Sigmoid colon (tissue), 4 donors: ENCODE results near the gene GNLY.

Source experiments
- EP300 ChIP-seq, 4 donors: sonication (generic); formaldehyde crosslinking; IDR thresholded peaks; one replicate each; pipeline ENCODE4 v1.6.1; 2017; ENCODE audit warnings: antibody characterized with exemption in 4 of 4
- POLR2A ChIP-seq, 2 donors: fragments of 450-650 bp; IDR thresholded peaks; one replicate each; pipeline ENCODE4 v1.6.1; 2016; ENCODE audit warnings: antibody characterized with exemption in 2 of 2, mild to moderate bottlenecking in 2 of 2, moderate library complexity in 2 of 2
- TF ChIP-seq, protein P1 (sequence below), 4 experiments: fragments of 450-650 bp in 3 of 4; fragments of 200-600 bp in 1 of 4; IDR thresholded peaks; one replicate each; pipeline ENCODE4 v1.5.1; 2016 to 2019; ENCODE audit warnings: antibody characterized with exemption in 4 of 4, mild to moderate bottlenecking in 3 of 4, moderate library complexity in 2 of 4

DNA sequence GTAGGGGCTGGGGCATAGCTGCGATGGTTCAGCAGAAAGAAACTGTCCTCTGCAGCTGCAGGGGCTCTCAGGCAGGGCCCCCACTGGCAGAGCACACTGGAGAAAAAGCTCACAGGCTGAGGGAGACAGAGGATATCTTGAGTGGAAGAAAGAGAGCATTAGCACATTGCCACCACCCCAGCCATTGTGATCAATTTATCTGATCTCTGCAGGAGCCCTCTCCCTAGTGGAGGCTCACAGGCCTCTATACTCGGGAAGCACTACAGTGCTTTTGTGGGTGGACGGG lies 25.4 kb upstream of the GNLY start:
- TF ChIP-seq, protein P1, sequence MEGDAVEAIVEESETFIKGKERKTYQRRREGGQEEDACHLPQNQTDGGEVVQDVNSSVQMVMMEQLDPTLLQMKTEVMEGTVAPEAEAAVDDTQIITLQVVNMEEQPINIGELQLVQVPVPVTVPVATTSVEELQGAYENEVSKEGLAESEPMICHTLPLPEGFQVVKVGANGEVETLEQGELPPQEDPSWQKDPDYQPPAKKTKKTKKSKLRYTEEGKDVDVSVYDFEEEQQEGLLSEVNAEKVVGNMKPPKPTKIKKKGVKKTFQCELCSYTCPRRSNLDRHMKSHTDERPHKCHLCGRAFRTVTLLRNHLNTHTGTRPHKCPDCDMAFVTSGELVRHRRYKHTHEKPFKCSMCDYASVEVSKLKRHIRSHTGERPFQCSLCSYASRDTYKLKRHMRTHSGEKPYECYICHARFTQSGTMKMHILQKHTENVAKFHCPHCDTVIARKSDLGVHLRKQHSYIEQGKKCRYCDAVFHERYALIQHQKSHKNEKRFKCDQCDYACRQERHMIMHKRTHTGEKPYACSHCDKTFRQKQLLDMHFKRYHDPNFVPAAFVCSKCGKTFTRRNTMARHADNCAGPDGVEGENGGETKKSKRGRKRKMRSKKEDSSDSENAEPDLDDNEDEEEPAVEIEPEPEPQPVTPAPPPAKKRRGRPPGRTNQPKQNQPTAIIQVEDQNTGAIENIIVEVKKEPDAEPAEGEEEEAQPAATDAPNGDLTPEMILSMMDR (IDR thresholded peaks at IDR 0.05): no peak
- TF ChIP-seq POLR2A (IDR thresholded peaks at IDR 0.05) (no peak), EP300 (IDR thresholded peaks at IDR 0.05) (no peak)
